Measurements from ENCODE around the gene EPRS1. TPM values are rescaled to one million over a fixed set of nuclear protein-coding genes. Genes with fewer than 3 reads are reported as not detected.
A peak's percentile ranks its signal among the peaks of the same experiment; 100 is the strongest.

The EPRS1 gene
- total and polyA plus RNA-seq, 2 of the 13 experiments (the other 11 are each of a cell fraction or from before 2014, with no cell fraction given) = 86.1 to 124 TPM

DNA sequence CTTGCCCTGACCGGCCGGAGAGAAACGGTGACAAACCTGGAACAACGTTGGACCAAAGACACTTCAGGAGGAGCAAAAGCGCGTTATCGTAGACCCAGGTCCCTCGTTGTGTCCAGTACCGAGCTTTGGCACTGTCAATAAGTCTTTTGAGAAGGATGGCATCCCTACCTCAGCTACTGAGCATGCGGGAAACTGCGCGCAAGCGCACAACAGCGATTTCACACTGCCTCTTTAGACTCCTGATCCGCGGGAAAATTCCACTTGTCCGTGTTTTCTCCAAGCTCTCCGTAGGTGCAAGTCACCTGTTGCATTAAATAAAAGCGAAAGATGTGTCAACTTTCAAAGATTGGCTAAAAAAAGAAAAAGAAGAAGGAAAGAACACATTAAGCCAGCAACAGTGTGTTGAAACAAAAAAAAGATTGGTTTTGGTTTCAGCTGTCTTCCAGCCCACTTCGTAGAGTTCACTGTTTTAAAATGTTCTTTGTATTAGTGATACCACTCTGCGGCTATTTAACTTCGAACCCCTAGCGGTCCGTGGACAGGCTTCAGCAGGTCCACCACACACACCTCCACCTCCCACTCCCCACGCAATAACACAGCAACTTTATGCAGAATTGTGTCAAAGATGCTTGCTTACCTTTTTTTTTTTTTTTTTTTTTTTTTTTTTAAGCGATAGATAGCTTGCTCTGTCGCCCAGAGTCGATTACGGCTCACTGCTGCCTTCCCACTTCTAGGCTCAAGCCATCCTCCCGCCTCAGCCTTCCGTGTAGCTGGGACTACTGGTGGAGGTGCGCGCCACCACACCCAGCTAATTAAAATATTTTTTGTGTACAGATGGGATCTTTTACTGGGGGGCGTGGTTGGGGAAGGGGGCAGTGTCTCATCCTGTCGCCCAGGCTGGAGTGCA is 43.6 kb upstream of the EPRS1 start, which contains the start of gene BPNT1 (continued):
- no peak for TF ChIP-seq DMTF1 (CRISPR knock-in tag; IDR thresholded peaks at IDR 0.05)
- TF ChIP-seq ZNF30 (CRISPR knock-in tag; IDR thresholded peaks at IDR 0.05) = no peak
- TF ChIP-seq, protein P1, sequence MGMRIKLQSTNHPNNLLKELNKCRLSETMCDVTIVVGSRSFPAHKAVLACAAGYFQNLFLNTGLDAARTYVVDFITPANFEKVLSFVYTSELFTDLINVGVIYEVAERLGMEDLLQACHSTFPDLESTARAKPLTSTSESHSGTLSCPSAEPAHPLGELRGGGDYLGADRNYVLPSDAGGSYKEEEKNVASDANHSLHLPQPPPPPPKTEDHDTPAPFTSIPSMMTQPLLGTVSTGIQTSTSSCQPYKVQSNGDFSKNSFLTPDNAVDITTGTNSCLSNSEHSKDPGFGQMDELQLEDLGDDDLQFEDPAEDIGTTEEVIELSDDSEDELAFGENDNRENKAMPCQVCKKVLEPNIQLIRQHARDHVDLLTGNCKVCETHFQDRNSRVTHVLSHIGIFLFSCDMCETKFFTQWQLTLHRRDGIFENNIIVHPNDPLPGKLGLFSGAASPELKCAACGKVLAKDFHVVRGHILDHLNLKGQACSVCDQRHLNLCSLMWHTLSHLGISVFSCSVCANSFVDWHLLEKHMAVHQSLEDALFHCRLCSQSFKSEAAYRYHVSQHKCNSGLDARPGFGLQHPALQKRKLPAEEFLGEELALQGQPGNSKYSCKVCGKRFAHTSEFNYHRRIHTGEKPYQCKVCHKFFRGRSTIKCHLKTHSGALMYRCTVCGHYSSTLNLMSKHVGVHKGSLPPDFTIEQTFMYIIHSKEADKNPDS (CRISPR knock-in tag; IDR thresholded peaks at IDR 0.05) = no peak
- TF ChIP-seq MEIS2 (CRISPR knock-in tag; IDR thresholded peaks at IDR 0.05) = peak; percentile 62; the same call in 1 of the 2 replicates
- TF ChIP-seq DMAP1 (CRISPR knock-in tag; IDR thresholded peaks at IDR 0.05) = peak; percentile 54; the same call in 1 of the 2 replicates
- no peak for TF ChIP-seq CC2D1A (CRISPR knock-in tag; IDR thresholded peaks at IDR 0.05)
- no peak for TF ChIP-seq ZNF841 (CRISPR knock-in tag; IDR thresholded peaks at IDR 0.05; ENCODE audit: borderline replicate concordance)
- TF ChIP-seq, protein P2, sequence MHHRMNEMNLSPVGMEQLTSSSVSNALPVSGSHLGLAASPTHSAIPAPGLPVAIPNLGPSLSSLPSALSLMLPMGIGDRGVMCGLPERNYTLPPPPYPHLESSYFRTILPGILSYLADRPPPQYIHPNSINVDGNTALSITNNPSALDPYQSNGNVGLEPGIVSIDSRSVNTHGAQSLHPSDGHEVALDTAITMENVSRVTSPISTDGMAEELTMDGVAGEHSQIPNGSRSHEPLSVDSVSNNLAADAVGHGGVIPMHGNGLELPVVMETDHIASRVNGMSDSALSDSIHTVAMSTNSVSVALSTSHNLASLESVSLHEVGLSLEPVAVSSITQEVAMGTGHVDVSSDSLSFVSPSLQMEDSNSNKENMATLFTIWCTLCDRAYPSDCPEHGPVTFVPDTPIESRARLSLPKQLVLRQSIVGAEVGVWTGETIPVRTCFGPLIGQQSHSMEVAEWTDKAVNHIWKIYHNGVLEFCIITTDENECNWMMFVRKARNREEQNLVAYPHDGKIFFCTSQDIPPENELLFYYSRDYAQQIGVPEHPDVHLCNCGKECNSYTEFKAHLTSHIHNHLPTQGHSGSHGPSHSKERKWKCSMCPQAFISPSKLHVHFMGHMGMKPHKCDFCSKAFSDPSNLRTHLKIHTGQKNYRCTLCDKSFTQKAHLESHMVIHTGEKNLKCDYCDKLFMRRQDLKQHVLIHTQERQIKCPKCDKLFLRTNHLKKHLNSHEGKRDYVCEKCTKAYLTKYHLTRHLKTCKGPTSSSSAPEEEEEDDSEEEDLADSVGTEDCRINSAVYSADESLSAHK (CRISPR knock-in tag; IDR thresholded peaks at IDR 0.05; ENCODE audit: borderline replicate concordance) = no peak
- no peak for TF ChIP-seq AKAP8 (CRISPR knock-in tag; IDR thresholded peaks at IDR 0.05)
- no peak for TF ChIP-seq ELF1 (CRISPR knock-in tag; IDR thresholded peaks at IDR 0.05)
- TF ChIP-seq, protein P3, sequence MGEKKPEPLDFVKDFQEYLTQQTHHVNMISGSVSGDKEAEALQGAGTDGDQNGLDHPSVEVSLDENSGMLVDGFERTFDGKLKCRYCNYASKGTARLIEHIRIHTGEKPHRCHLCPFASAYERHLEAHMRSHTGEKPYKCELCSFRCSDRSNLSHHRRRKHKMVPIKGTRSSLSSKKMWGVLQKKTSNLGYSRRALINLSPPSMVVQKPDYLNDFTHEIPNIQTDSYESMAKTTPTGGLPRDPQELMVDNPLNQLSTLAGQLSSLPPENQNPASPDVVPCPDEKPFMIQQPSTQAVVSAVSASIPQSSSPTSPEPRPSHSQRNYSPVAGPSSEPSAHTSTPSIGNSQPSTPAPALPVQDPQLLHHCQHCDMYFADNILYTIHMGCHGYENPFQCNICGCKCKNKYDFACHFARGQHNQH (CRISPR knock-in tag; IDR thresholded peaks at IDR 0.05) = peak; percentile 41; the same call in 1 of the 2 replicates
- no peak for TF ChIP-seq ZNF780A (CRISPR knock-in tag; IDR thresholded peaks at IDR 0.05)
- TF ChIP-seq, protein P4, sequence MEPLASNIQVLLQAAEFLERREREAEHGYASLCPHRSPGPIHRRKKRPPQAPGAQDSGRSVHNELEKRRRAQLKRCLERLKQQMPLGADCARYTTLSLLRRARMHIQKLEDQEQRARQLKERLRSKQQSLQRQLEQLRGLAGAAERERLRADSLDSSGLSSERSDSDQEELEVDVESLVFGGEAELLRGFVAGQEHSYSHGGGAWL (CRISPR knock-in tag; IDR thresholded peaks at IDR 0.05) = no peak
- TF ChIP-seq HMG20B (CRISPR knock-in tag; conservative IDR thresholded peaks at IDR 0.05) = 0 out of 2 replicates have a peak, but pooled peaks have one; percentile 24
- no peak for TF ChIP-seq ZNF274 (CRISPR knock-in tag; IDR thresholded peaks at IDR 0.05)
- peak; percentile 60; the same call in 1 of the 2 replicates for TF ChIP-seq ARNTL (CRISPR knock-in tag; IDR thresholded peaks at IDR 0.05)
- TF ChIP-seq, protein P5, sequence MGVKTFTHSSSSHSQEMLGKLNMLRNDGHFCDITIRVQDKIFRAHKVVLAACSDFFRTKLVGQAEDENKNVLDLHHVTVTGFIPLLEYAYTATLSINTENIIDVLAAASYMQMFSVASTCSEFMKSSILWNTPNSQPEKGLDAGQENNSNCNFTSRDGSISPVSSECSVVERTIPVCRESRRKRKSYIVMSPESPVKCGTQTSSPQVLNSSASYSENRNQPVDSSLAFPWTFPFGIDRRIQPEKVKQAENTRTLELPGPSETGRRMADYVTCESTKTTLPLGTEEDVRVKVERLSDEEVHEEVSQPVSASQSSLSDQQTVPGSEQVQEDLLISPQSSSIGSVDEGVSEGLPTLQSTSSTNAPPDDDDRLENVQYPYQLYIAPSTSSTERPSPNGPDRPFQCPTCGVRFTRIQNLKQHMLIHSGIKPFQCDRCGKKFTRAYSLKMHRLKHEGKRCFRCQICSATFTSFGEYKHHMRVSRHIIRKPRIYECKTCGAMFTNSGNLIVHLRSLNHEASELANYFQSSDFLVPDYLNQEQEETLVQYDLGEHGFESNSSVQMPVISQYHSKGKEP (CRISPR knock-in tag; IDR thresholded peaks at IDR 0.05) = no peak
- TF ChIP-seq ZNF615 (CRISPR knock-in tag; IDR thresholded peaks at IDR 0.05; ENCODE audit: borderline replicate concordance) = peak; percentile 80; the same call in 1 of the 2 replicates
